Measurements from ENCODE around the gene PTPRF.

PTPRF gene

GRCh38 chr1:43503534-43503933 lies 27.1 kb upstream of the PTPRF start:
- DNase-seq, result no peak
- H3K9me3 ChIP-seq, result no peaks in the 10 kb centered on the region
- H3K4me3 ChIP-seq, result no peak overlapping the region
- no peaks in the 10 kb centered on the region for H3K4me1 ChIP-seq
- H3K36me3 ChIP-seq, result no peaks in the 10 kb centered on the region
- intact Hi-C loops (cut with DNase I; ENCODE audit: low total_unique reads), result no loop called here
- peaks cover 0 to 10% of the 10 kb centered on the region in 2 donors for H3K27me3 ChIP-seq
- no peak overlapping the region for H3K27ac ChIP-seq
- TF ChIP-seq CTCF (IDR thresholded peaks at IDR 0.05), result no peak

DNA sequence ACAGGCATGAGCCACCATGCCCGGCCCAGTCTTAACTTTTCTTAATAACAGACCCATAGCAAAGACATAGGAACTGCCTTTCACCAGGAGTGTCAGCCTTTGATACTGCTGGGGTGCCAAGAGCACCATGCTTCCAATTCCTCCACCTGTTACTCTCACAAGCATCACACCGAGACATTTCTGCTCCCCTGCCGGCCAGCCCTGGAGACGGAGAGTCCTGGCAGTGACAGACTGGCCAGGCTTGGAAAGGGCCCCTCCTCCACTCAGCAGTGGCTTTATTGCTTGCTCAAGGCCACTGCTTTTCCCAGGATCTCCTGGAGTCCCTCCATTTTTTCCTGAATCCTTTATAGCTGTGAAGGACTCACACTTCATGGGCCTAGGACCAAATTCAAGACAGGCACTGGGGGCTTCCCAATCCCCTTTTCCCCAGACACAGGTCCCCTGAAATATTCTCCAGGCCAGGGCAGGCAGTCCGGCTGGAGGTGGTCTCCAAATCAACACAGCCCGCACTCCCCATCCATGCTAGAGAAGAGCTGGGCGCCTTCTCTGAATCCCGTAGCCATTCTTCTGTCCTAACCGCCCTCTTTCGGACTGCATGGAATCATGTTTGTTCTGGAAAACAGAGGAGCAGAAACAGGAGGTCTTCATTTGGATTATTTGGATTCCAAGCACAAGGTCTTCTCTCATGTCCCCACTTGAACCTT lies 25.5 kb upstream of the PTPRF start:
- Histone ChIP-seq H3K4me1 (no peaks in the 10 kb centered on the region), H3K36me3 (no peaks in the 10 kb centered on the region), H3K9me3 (no peaks in the 10 kb centered on the region), H3K27me3 (peaks cover 0 to 13% of the 10 kb centered on the region in 2 donors), H3K4me3 (no peak overlapping the region), H3K27ac (no peak overlapping the region)
- intact Hi-C loops (cut with DNase I; ENCODE audit: low total_unique reads), result no loop called here
- no peak for TF ChIP-seq CTCF (IDR thresholded peaks at IDR 0.05)
- DNase-seq, result no peak

- intact Hi-C loops (cut with DNase I; ENCODE audit: low total_unique reads), result no loop called here
- H3K27me3 ChIP-seq, result peaks cover 0 to 13% of the 10 kb centered on the region in 2 donors
- no peak overlapping the region for H3K27ac ChIP-seq
- no peaks in the 10 kb centered on the region for H3K9me3 ChIP-seq
- no peaks in the 10 kb centered on the region for H3K4me1 ChIP-seq
- H3K4me3 ChIP-seq, result no peak overlapping the region
- DNase-seq, result no peak
- TF ChIP-seq CTCF (IDR thresholded peaks at IDR 0.05), result no peak
- no peaks in the 10 kb centered on the region for H3K36me3 ChIP-seq
These were observed 24.4 kb upstream of the PTPRF start for GRCh38 chr1:43506233-43506632.

- no peak for DNase-seq
- Histone ChIP-seq H3K27ac (no peak overlapping the region), H3K9me3 (no peaks in the 10 kb centered on the region), H3K4me3 (no peak overlapping the region), H3K4me1 (no peaks in the 10 kb centered on the region), H3K36me3 (no peaks in the 10 kb centered on the region), H3K27me3 (peaks cover 0 to 13% of the 10 kb centered on the region in 2 donors)
- TF ChIP-seq CTCF (IDR thresholded peaks at IDR 0.05), result no peak
- intact Hi-C loops (cut with DNase I; ENCODE audit: low total_unique reads), result no loop called here
These were observed 23.1 kb upstream of the PTPRF start for GRCh38 chr1:43507296-43508295.

- no peak overlapping the region for H3K4me3 ChIP-seq
- intact Hi-C loops (cut with DNase I; ENCODE audit: low total_unique reads), result no loop called here
- TF ChIP-seq CTCF (IDR thresholded peaks at IDR 0.05), result no peak
These were observed 21.5 kb upstream of the PTPRF start for GRCh38 chr1:43509007-43509739.

More at GRCh38 chr1:43509007-43509739, 21.5 kb upstream of the PTPRF start:
- Histone ChIP-seq H3K27ac (no peak overlapping the region), H3K4me1 (no peaks in the 10 kb centered on the region), H3K9me3 (no peaks in the 10 kb centered on the region), H3K27me3 (peaks cover 0 to 13% of the 10 kb centered on the region in 2 donors), H3K36me3 (no peaks in the 10 kb centered on the region)
- DNase-seq, result no peak

Measured in tibial artery (tissue), 4 donors.